ENCODE data around the gene C11orf16.

DNA sequence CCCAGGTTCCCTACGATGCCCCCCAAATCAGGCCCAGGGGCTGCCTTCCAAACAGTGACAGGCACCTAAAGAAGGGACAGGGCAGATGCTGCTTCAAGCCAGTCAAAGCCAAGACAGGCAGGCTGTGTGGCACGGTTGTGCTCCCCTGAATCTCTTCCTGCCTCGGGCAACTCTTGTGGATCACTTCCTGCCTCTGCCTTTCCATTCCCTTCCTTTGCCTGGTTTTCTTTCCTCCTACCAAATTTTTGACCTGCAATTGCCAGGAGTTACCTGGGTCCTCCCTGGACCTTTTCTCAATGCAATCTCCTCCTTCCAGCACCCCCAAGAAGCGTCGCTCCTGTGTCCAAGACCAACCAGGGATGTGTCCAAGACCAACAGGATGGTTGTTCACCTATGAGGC is 5.5 kb downstream of the C11orf16 start:
- TF ChIP-seq, protein P1, sequence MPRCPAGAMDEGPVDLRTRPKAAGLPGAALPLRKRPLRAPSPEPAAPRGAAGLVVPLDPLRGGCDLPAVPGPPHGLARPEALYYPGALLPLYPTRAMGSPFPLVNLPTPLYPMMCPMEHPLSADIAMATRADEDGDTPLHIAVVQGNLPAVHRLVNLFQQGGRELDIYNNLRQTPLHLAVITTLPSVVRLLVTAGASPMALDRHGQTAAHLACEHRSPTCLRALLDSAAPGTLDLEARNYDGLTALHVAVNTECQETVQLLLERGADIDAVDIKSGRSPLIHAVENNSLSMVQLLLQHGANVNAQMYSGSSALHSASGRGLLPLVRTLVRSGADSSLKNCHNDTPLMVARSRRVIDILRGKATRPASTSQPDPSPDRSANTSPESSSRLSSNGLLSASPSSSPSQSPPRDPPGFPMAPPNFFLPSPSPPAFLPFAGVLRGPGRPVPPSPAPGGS (IDR thresholded peaks at IDR 0.05) = no peak
- TF ChIP-seq RCOR1 (IDR thresholded peaks at IDR 0.05; ENCODE audit: low read depth, low read length) = no peak
- no peak for TF ChIP-seq CEBPB (IDR thresholded peaks at IDR 0.05)
- TF ChIP-seq, protein P2, sequence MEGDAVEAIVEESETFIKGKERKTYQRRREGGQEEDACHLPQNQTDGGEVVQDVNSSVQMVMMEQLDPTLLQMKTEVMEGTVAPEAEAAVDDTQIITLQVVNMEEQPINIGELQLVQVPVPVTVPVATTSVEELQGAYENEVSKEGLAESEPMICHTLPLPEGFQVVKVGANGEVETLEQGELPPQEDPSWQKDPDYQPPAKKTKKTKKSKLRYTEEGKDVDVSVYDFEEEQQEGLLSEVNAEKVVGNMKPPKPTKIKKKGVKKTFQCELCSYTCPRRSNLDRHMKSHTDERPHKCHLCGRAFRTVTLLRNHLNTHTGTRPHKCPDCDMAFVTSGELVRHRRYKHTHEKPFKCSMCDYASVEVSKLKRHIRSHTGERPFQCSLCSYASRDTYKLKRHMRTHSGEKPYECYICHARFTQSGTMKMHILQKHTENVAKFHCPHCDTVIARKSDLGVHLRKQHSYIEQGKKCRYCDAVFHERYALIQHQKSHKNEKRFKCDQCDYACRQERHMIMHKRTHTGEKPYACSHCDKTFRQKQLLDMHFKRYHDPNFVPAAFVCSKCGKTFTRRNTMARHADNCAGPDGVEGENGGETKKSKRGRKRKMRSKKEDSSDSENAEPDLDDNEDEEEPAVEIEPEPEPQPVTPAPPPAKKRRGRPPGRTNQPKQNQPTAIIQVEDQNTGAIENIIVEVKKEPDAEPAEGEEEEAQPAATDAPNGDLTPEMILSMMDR (IDR thresholded peaks at IDR 0.05) = no peak
- TF ChIP-seq EHF (CRISPR knock-in tag; IDR thresholded peaks at IDR 0.05) = no peak
- TF ChIP-seq, protein P3, sequence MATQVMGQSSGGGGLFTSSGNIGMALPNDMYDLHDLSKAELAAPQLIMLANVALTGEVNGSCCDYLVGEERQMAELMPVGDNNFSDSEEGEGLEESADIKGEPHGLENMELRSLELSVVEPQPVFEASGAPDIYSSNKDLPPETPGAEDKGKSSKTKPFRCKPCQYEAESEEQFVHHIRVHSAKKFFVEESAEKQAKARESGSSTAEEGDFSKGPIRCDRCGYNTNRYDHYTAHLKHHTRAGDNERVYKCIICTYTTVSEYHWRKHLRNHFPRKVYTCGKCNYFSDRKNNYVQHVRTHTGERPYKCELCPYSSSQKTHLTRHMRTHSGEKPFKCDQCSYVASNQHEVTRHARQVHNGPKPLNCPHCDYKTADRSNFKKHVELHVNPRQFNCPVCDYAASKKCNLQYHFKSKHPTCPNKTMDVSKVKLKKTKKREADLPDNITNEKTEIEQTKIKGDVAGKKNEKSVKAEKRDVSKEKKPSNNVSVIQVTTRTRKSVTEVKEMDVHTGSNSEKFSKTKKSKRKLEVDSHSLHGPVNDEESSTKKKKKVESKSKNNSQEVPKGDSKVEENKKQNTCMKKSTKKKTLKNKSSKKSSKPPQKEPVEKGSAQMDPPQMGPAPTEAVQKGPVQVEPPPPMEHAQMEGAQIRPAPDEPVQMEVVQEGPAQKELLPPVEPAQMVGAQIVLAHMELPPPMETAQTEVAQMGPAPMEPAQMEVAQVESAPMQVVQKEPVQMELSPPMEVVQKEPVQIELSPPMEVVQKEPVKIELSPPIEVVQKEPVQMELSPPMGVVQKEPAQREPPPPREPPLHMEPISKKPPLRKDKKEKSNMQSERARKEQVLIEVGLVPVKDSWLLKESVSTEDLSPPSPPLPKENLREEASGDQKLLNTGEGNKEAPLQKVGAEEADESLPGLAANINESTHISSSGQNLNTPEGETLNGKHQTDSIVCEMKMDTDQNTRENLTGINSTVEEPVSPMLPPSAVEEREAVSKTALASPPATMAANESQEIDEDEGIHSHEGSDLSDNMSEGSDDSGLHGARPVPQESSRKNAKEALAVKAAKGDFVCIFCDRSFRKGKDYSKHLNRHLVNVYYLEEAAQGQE (IDR thresholded peaks at IDR 0.05) = no peak

All from A549 (cell line).